H1 (cell line): ENCODE measurements around the gene MAPK11. TPM values are rescaled to one million over a fixed set of nuclear protein-coding genes. Genes with fewer than 3 reads are reported as not detected.
A peak's percentile ranks its signal among the peaks of the same experiment; 100 is the strongest.

Experiments used
- CTCF ChIA-PET: fragments of 300-600 bp; sonication (Branson Sonifier 250); formaldehyde crosslinking; loops from one replicate; lab custom pipeline; 2021; ENCODE audit not compliant: partially characterized antibody; lab: Charles Lee
- POLR2A ChIA-PET: fragments of 300-600 bp; sonication (Branson Sonifier 250); formaldehyde crosslinking; loops from one replicate; lab custom pipeline; 2021; ENCODE audit warnings: inconsistent platforms; ENCODE audit not compliant: partially characterized antibody; lab: Charles Lee
- DNase-seq, 2 experiments: peaks; one replicate each; pipeline versions ENCODE4 v3.0.0 to v3.0.0-alpha.2; 2010 to 2022; ENCODE audit warnings: low spot score in 2 of 2, low read depth in 1 of 2, mixed read lengths in 1 of 2
- FAIRE-seq: peaks from 2 replicates; lab custom pipeline; 2011; peaks lifted over from hg19 to GRCh38; lab: Jason Lieb, UNC
- H2AFZ ChIP-seq: 2 replicates; pipeline ENCODE4 v1.8.1; 2012; ENCODE audit warnings: low read length, inconsistent platforms
- H2AK5ac ChIP-seq: 2 replicates; pipeline ENCODE4 v1.6.1; 2013; ENCODE audit warnings: low read depth, low read length
- H2BK120ac ChIP-seq: replicated peaks from 2 replicates; pipeline ENCODE3; 2013; ENCODE audit warnings: low read depth, low read length, inconsistent platforms
- H2BK12ac ChIP-seq: 2 replicates; pipeline ENCODE4 v1.6.1; 2013; ENCODE audit warnings: low read depth, low read length
- H2BK15ac ChIP-seq: 2 replicates; pipeline ENCODE4 v1.6.1; 2013; ENCODE audit warnings: low read length
- H2BK20ac ChIP-seq: 2 replicates; pipeline ENCODE4 v1.6.1; 2013; ENCODE audit warnings: low read length
- H2BK5ac ChIP-seq: 2 replicates; pipeline ENCODE4 v1.6.1; 2013; ENCODE audit warnings: low read depth, low read length
- H3K14ac ChIP-seq: 2 replicates; pipeline ENCODE4 v1.6.1; 2013; ENCODE audit warnings: inconsistent platforms; ENCODE audit not compliant: insufficient read length
- H3K18ac ChIP-seq: 2 replicates; pipeline ENCODE4 v1.6.1; 2013; ENCODE audit warnings: low read length; ENCODE audit errors: extremely low read depth
- H3K23ac ChIP-seq: 2 replicates; pipeline ENCODE4 v1.6.1; 2013; ENCODE audit warnings: inconsistent platforms; ENCODE audit not compliant: insufficient read length
- H3K23me2 ChIP-seq: 2 replicates; pipeline ENCODE4 v1.6.1; 2013; ENCODE audit warnings: low read depth, low read length
- H3K27ac ChIP-seq: 2 replicates; pipeline ENCODE4 v1.6.1; 2011; ENCODE audit warnings: low read depth, low read length, inconsistent platforms
- H3K27me3 ChIP-seq, 4 experiments: replicated peaks in 1 of 4; 1 replicate in 1 of 4; 2 replicates in 3 of 4; pipeline versions ENCODE4 v1.6.1 to v1.8.1; 2011 to 2013; ENCODE audit warnings: low read length in 3 of 4, mild to moderate bottlenecking in 3 of 4, inconsistent platforms in 2 of 4, mixed read lengths in 2 of 4, moderate library complexity in 1 of 4; ENCODE audit not compliant: control insufficient read depth in 3 of 4, insufficient read depth in 3 of 4; ENCODE audit errors: extremely low read depth in 1 of 4
- H3K36me3 ChIP-seq, 4 experiments: 2 replicates each; pipeline versions ENCODE4 v1.6.1 to v1.8.1; 2011 to 2013; ENCODE audit warnings: mild to moderate bottlenecking in 4 of 4, low read length in 3 of 4, moderate library complexity in 2 of 4, control low read depth in 1 of 4, inconsistent platforms in 1 of 4; ENCODE audit not compliant: insufficient read depth in 4 of 4, control insufficient read depth in 2 of 4
- H3K4ac ChIP-seq: replicated peaks from 2 replicates; pipeline ENCODE3; 2013; ENCODE audit warnings: low read length, low read depth, mixed read lengths, inconsistent platforms; ENCODE audit not compliant: insufficient read length
- H3K4me1 ChIP-seq, 4 experiments: replicated peaks in 1 of 4; 1 replicate in 1 of 4; 2 replicates in 3 of 4; pipeline versions ENCODE4 v1.6.1 to v1.8.1; 2011 to 2013; ENCODE audit warnings: low read length in 3 of 4, inconsistent platforms in 2 of 4, mixed read lengths in 1 of 4; ENCODE audit not compliant: insufficient read depth in 4 of 4, control insufficient read depth in 3 of 4
- H3K4me2 ChIP-seq, 2 experiments: 2 replicates each; pipeline versions ENCODE4 v1.6.1 to v1.8.1; 2011 to 2013; ENCODE audit warnings: low read depth in 2 of 2, low read length in 2 of 2, control low read depth in 1 of 2, inconsistent platforms in 1 of 2, mild to moderate bottlenecking in 1 of 2; ENCODE audit not compliant: insufficient read depth in 1 of 2
- H3K4me3 ChIP-seq, 4 experiments: fragments of 200-600, 300-600 bp in 1 of 4; sonication (generic), shearing (Covaris generic), sonication (Bioruptor Twin) in 1 of 4; 2 replicates each; pipeline versions ENCODE4 v1.5.1 to v1.8.1; 2011 to 2016; ENCODE audit warnings: low read length in 4 of 4, low read depth in 3 of 4, control low read depth in 2 of 4, inconsistent platforms in 2 of 4, mild to moderate bottlenecking in 2 of 4, mixed read lengths in 1 of 4, moderate library complexity in 1 of 4; ENCODE audit not compliant: insufficient read depth in 2 of 4; ENCODE audit errors: extremely low read depth in 1 of 4
- H3K56ac ChIP-seq: replicated peaks from 2 replicates; pipeline ENCODE3; 2013; ENCODE audit warnings: low read depth, mild to moderate bottlenecking, mixed read lengths, low read length, inconsistent platforms; ENCODE audit not compliant: insufficient read length
- H3K79me1 ChIP-seq: 2 replicates; pipeline ENCODE4 v1.6.1; 2013; ENCODE audit warnings: low read depth, low read length, control low read depth
- H3K79me2 ChIP-seq, 2 experiments: 2 replicates each; pipeline versions ENCODE4 v1.6.1 to v1.8.1; 2012 to 2013; ENCODE audit warnings: low read length in 2 of 2, mild to moderate bottlenecking in 2 of 2, inconsistent platforms in 1 of 2; ENCODE audit not compliant: insufficient read depth in 2 of 2, control insufficient read depth in 1 of 2
- H3K9ac ChIP-seq, 4 experiments: replicated peaks in 1 of 4; 1 replicate in 1 of 4; 2 replicates in 3 of 4; pipeline versions ENCODE4 v1.6.1 to v1.8.1; 2011 to 2013; ENCODE audit warnings: low read depth in 3 of 4, low read length in 3 of 4, control low read depth in 2 of 4, mild to moderate bottlenecking in 2 of 4, moderate library complexity in 2 of 4, inconsistent platforms in 1 of 4; ENCODE audit errors: extremely low read depth in 1 of 4
- H3K9me3 ChIP-seq, 2 experiments: 2 replicates each; pipeline versions ENCODE4 v1.6.1 to v1.8.1; 2012 to 2013; ENCODE audit warnings: mild to moderate bottlenecking in 2 of 2, moderate library complexity in 2 of 2, control low read depth in 1 of 2, inconsistent platforms in 1 of 2, low read depth in 1 of 2, low read length in 1 of 2, mixed read lengths in 1 of 2; ENCODE audit not compliant: insufficient read depth in 2 of 2
- H4K20me1 ChIP-seq, 2 experiments: replicated peaks in 1 of 2; 2 replicates each; pipeline versions ENCODE3 to v1.8.1; 2011 to 2013; ENCODE audit warnings: inconsistent platforms in 2 of 2, low read length in 2 of 2, mild to moderate bottlenecking in 1 of 2; ENCODE audit not compliant: insufficient read depth in 2 of 2, control insufficient read depth in 1 of 2
- H4K5ac ChIP-seq: 2 replicates; pipeline ENCODE4 v1.6.1; 2013; ENCODE audit warnings: low read length, low read depth, mixed read lengths, inconsistent platforms; ENCODE audit not compliant: insufficient read length
- H4K8ac ChIP-seq: 2 replicates; pipeline ENCODE4 v1.8.0; 2013; ENCODE audit warnings: mild to moderate bottlenecking, moderate library complexity, low read length, inconsistent platforms; ENCODE audit not compliant: insufficient read depth; ENCODE audit errors: extremely low read depth
- H4K91ac ChIP-seq: replicated peaks from 2 replicates; pipeline ENCODE3; 2013; ENCODE audit warnings: low read length, mixed read lengths, inconsistent platforms; ENCODE audit not compliant: insufficient read length
- GABPA ChIP-seq: IDR thresholded peaks from 2 replicates; pipeline ENCODE4 v1.6.1; 2011; ENCODE audit warnings: mild to moderate bottlenecking, low read length, moderate library complexity, borderline replicate concordance; ENCODE audit not compliant: insufficient read depth
- MAFK ChIP-seq: IDR thresholded peaks from 2 replicates; pipeline ENCODE4 v1.6.1; 2012; ENCODE audit warnings: low read depth, mild to moderate bottlenecking, improper control_type of control experiment, low read length
- NANOG ChIP-seq: IDR thresholded peaks from 2 replicates; pipeline ENCODE4 v1.6.1; 2011; ENCODE audit warnings: low read length, low read depth, mild to moderate bottlenecking, inconsistent platforms; ENCODE audit not compliant: insufficient read depth, poor library complexity, severe bottlenecking
- POLR2AphosphoS5 ChIP-seq: IDR thresholded peaks from 2 replicates; pipeline ENCODE4 v1.6.1; 2011; ENCODE audit warnings: low read depth, low read length
- RFX5 ChIP-seq: IDR thresholded peaks from 2 replicates; pipeline ENCODE4 v1.6.1; 2011; ENCODE audit warnings: low read depth, low read length, improper control_type of control experiment, borderline replicate concordance
- RXRA ChIP-seq: IDR thresholded peaks from 2 replicates; pipeline ENCODE4 v1.6.1; 2011; ENCODE audit warnings: low read depth, mild to moderate bottlenecking, low read length, moderate library complexity; ENCODE audit not compliant: insufficient read depth
- SAP30 ChIP-seq: fragments of 300-600 bp; sonication (generic); IDR thresholded peaks from 2 replicates; pipeline ENCODE4 v1.7.1; 2012; ENCODE audit warnings: low read length, moderate library complexity, mild to moderate bottlenecking, inconsistent platforms; ENCODE audit not compliant: insufficient read depth, insufficient replicate concordance
- TBP ChIP-seq: IDR thresholded peaks from 2 replicates; pipeline ENCODE4 v1.6.1; 2011; ENCODE audit warnings: low read depth, low read length, improper control_type of control experiment
- USF2 ChIP-seq: IDR thresholded peaks from 2 replicates; pipeline ENCODE4 v1.6.1; 2011; ENCODE audit warnings: low read length, improper control_type of control experiment
- WGBS, 2 experiments: shearing (Covaris generic) in 1 of 2; methylation state at CpG; one replicate each; pipeline versions ENCODE4 v1.1.6 to v1.1.7; 2013 to 2015; ENCODE audit warnings: low lambda C conversion rate in 2 of 2, mixed read lengths in 2 of 2, inconsistent platforms in 1 of 2, low coverage in 1 of 2, missing lambda C conversion rate in 1 of 2; ENCODE audit not compliant: insufficient replicate concordance in 2 of 2, insufficient coverage in 1 of 2, insufficient read length in 1 of 2; ENCODE audit errors: extremely low coverage in 1 of 2, missing lambda C conversion rate in 1 of 2; 5-methylcytosine and 5-hydroxymethylcytosine counted together
- polyA plus RNA-seq, 7 experiments: library from polyadenylated mRNA; depleted of rRNA in 3 of 7; stranded (reverse) in 5 of 7; unstranded in 2 of 7; fragments of >200 nt in 5 of 7; fragments of 200-250 nt in 2 of 7; gene quantifications; 1 replicate in 5 of 7; 2 replicates in 1 of 7; 4 replicates in 1 of 7; pipeline versions ENCODE4 v1.2.1 to v1.2.3, GENCODE V29; 2011 to 2013; ENCODE audit warnings: missing spikeins in 2 of 7, mixed read lengths in 2 of 7
- total RNA-seq: library from RNA; stranded (reverse); fragmentation: NEBNext Ultra II Directional; extraction: Animal tissue kit (Norgen Biotek cat#: 25700); gene quantifications from 2 replicates; pipeline ENCODE4 v1.2.1, GENCODE V29; 2021

MAPK11 gene
- total and polyA plus RNA-seq, 2 of the 8 experiments (the other 6 are each of a cell fraction or from before 2014, with no cell fraction given): 0.70 to 1.5 TPM

GRCh38 chr22:50289151-50289941 is 19.2 kb upstream of the MAPK11 start:
- DNase-seq: no peak
- Histone ChIP-seq H3K79me2 (peaks cover 0 to 28% of the 10 kb centered on the region in 2 experiments; a peak in 2 of 4 replicates), H2AFZ (no peak overlapping the region), H3K56ac (no peak overlapping the region), H3K79me1 (peaks cover 11% of the 10 kb centered on the region), H3K23ac (no peak overlapping the region), H4K5ac (no peak overlapping the region), H4K91ac (no peak overlapping the region), H2AK5ac (no peak overlapping the region), H4K20me1 (peaks cover 8 to 32% of the 10 kb centered on the region in 2 experiments), H2BK5ac (peak overlapping the region; percentile 44; the same call in 1 of the 2 replicates), H3K14ac (no peak overlapping the region), H3K4me1 (peaks cover 0 to 19% (median 17%) of the 10 kb centered on the region in 4 experiments; a peak in 6 of 7 replicates), H3K23me2 (no peaks in the 10 kb centered on the region), H4K8ac (peak overlapping the region; percentile 80; the same call in 1 of the 2 replicates), H2BK12ac (no peak overlapping the region), H2BK15ac (no peak overlapping the region), H3K27ac (no peak overlapping the region), H2BK20ac (no peak overlapping the region), H2BK120ac (no peak overlapping the region), H3K9me3 (no peaks in the 10 kb centered on the region), H3K18ac (no peak overlapping the region), H3K4me3 (no peak overlapping the region), H3K4me2 (no peak overlapping the region), H3K36me3 (peaks cover 5 to 45% (median 11%) of the 10 kb centered on the region in 4 experiments; a peak in 6 of 8 replicates), H3K9ac (no peak overlapping the region), H3K27me3 (no peaks in the 10 kb centered on the region), H3K4ac (no peak overlapping the region)
- CTCF ChIA-PET: interaction anchor here (1.2 to 3.7 kb wide), 3 partner anchors 9 to 15 kb away, joined by 5 to 27 read pairs (median 11); no protein-coding TSS in a partner anchor
- TF ChIP-seq NANOG (no peak), POLR2AphosphoS5 (no peak), RFX5 (no peak), SAP30 (no peak), MAFK (no peak), GABPA (no peak), TBP (no peak), RXRA (no peak), USF2 (no peak)
- 94% methylated on average over 55 of the region's 57 CpGs; no CpG with 5 or more reads in 1 of the 2 experiments for WGBS, 2 experiments
- POLR2A ChIA-PET: no interaction called here
- FAIRE-seq: no peak
